A549 treated with Hydrocortisone at 1 μM for 4 hours (cell line): ENCODE measurements around the gene OR2T35. TPM values are rescaled to one million over a fixed set of nuclear protein-coding genes. Genes with fewer than 3 reads are reported as not detected.

ENCODE experiments used
- total RNA-seq: library from RNA; stranded (reverse); fragments of 200-300 nt; extraction: Qiagen RNA extraction; gene quantifications from 5 replicates; pipeline ENCODE4 v1.2.3, GENCODE V29; 2022

OR2T35 gene, protein sequence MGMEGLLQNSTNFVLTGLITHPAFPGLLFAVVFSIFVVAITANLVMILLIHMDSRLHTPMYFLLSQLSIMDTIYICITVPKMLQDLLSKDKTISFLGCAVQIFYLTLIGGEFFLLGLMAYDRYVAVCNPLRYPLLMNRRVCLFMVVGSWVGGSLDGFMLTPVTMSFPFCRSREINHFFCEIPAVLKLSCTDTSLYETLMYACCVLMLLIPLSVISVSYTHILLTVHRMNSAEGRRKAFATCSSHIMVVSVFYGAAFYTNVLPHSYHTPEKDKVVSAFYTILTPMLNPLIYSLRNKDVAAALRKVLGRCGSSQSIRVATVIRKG
- total RNA-seq = not detected in 5 replicates

DNA sequence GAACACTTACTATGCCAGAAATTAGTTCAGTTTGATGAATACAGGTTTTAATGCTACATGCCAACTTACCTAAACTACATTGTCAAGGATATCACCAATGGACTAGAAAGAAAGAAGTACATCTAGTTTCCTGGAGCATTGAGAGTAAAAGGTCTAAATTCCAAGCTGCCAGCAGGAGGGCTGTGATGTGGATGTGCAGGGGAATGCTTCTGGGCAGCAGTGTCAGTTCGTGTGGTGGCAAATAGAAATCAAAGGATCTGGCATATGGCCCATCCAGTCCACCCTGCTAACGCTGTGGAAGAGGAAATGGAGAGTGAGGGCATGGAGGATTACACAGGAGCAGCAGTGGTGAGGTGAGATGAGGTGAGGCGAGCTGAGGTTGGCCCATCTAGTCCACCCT lies at the start of gene OR2T35:
OR2T35 (minus strand) TSS at position 101 of the 400 bp plus-strand sequence. CDS start 6,020 bp downstream, outside the sequence.

DNA sequence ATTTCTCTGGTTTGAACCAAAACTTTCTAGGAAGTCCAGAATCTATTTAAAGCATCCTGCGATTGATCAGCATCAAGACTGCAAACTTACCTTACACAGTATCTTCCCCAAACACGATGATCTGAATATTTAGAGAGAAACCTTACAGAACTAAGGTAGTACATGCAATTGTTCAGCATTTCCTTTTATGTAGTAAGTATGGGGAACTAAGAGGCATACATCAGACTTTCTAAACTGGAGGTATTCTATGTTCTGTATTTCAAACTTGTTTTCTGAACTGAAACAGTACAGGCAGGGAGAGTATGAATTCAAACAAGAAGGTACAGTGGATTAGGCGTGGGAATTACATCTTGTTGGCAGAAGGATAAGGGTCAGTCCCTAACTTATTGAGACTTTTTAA lies 10.3 kb upstream of the OR2T35 start, which contains the start of gene OR2T27:
OR2T27 (minus strand) TSS at position 175 of the 400 bp plus-strand sequence. CDS start 4,644 bp downstream, outside the sequence.

GRCh38 chr1:248634991-248635390 lies 10.1 kb downstream of the OR2T35 start, which contains the start of gene OR2T11:
OR2T11 (minus strand) TSS chr1:248635091; CDS start chr1:248627128, 7,963 bp downstream.

DNA sequence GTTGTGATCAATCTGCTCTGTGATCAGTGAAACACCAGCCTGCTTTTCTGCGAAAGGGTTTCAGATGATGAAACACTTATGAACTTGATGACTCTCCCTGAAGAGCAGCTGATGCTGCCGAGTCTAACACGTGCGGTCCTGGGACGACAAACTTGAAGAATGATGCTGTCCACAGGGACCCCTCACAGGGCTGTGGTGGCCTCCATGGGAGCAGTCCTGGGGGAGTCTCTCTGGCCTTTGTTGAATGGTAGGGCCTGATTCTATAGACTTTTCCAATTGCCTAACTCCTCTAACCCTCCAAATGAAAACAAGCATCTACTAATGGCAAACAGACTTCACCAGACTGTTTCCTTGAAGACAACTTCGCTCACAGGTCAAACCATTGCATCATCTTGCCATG lies 47.5 kb downstream of the OR2T35 start, which contains the start of gene OR2T10:
OR2T10 (minus strand) TSS at position 112 of the 400 bp plus-strand sequence. CDS start 3,932 bp downstream, outside the sequence.

Other genes starting within 250 kb of the OR2T35 start
- gene OR2T1, start 242.2 kb downstream of the OR2T35 start, total RNA-seq = not detected in 5 replicates
- not detected in 5 replicates for gene OR2T2, start 199.6 kb downstream of the OR2T35 start, total RNA-seq
- gene OR2T3, start 171.9 kb downstream of the OR2T35 start, total RNA-seq = not detected in 5 replicates
- not detected in 5 replicates for gene OR2T5, start 156.7 kb downstream of the OR2T35 start, total RNA-seq
- gene OR2G6, start 137.2 kb downstream of the OR2T35 start, total RNA-seq = not detected in 5 replicates
- not detected in 5 replicates for gene OR2T29, start 82.5 kb downstream of the OR2T35 start, total RNA-seq
- not detected in 5 replicates for gene OR2T34, start 70.5 kb downstream of the OR2T35 start, total RNA-seq
- gene OR2T10, start 47.6 kb downstream of the OR2T35 start, total RNA-seq = not detected in 5 replicates
- gene OR2T11, start 10.2 kb downstream of the OR2T35 start, total RNA-seq = not detected in 5 replicates
- not detected in 5 replicates for gene OR2T27, start 10.2 kb upstream of the OR2T35 start, total RNA-seq
- not detected in 5 replicates for gene OR14I1, start 57.5 kb upstream of the OR2T35 start, total RNA-seq
- gene LYPD8, start 110.5 kb upstream of the OR2T35 start, total RNA-seq = 0.10 to 0.20 TPM (median 0.16 TPM) in 4 of 5 replicates, not detected in the other
- gene SH3BP5L, start 180.6 kb upstream of the OR2T35 start, total RNA-seq = 21.6 to 26.7 TPM (median 22.8 TPM) in 5 replicates
- 16.0 to 20.9 TPM (median 18.9 TPM) in 5 replicates for gene ZNF672, start 192.9 kb upstream of the OR2T35 start, total RNA-seq
- 14.4 to 22.2 TPM (median 20.7 TPM) in 5 replicates for gene ZNF692, start 213.8 kb upstream of the OR2T35 start, total RNA-seq